Esophagus muscularis mucosa (tissue), 4 donors: ENCODE data around the gene SKIL. TPM values are rescaled to one million over a fixed set of nuclear protein-coding genes. Genes with fewer than 3 reads are reported as not detected.

Experiments
- DNase-seq: peaks from one replicate; pipeline ENCODE4 v3.0.0-alpha.2; 2017; ENCODE audit errors: extremely low spot score
- H3K27ac ChIP-seq, 4 donors: fragments of 200-600 bp; sonication (generic); replicated peaks in 1 of 4; 1 replicate in 3 of 4; 2 replicates in 1 of 4; pipeline ENCODE4 v1.5.1; 2016 to 2019; ENCODE audit warnings: mild to moderate bottlenecking in 1 of 4
- H3K27me3 ChIP-seq, 4 donors: fragments of 200-600 bp; sonication (generic); one replicate each; pipeline versions ENCODE4 v1.5.1 to v1.6.0; 2016 to 2019
- H3K36me3 ChIP-seq, 4 donors: fragments of 200-600 bp; sonication (generic); one replicate each; pipeline ENCODE4 v1.5.1; 2016 to 2019
- H3K4me1 ChIP-seq, 4 donors: fragments of 200-600 bp; sonication (generic); one replicate each; pipeline ENCODE4 v1.5.1; 2016 to 2019
- H3K4me3 ChIP-seq, 4 donors: fragments of 200-600 bp; sonication (generic); 1 replicate in 2 of 4; 2 replicates in 2 of 4; pipeline ENCODE4 v1.5.1; 2016 to 2019; ENCODE audit warnings: mild to moderate bottlenecking in 4 of 4, moderate library complexity in 1 of 4
- H3K9me3 ChIP-seq, 4 donors: fragments of 200-600 bp; sonication (generic); 1 replicate in 3 of 4; 2 replicates in 1 of 4; pipeline ENCODE4 v1.5.1; 2016 to 2019
- CTCF ChIP-seq, 3 experiments: fragments of 200-600 bp in 2 of 3; fragments of 450-650 bp in 1 of 3; sonication (generic) in 2 of 3; IDR thresholded peaks; one replicate each; pipeline ENCODE4 v1.5.1; 2017 to 2019; ENCODE audit warnings: antibody characterized with exemption in 3 of 3, mild to moderate bottlenecking in 2 of 3, moderate library complexity in 1 of 3
- EP300 ChIP-seq: sonication (generic); formaldehyde crosslinking; IDR thresholded peaks from one replicate; pipeline ENCODE4 v1.6.1; 2017; ENCODE audit warnings: antibody characterized with exemption
- POLR2A ChIP-seq: fragments of 450-650 bp; IDR thresholded peaks from one replicate; pipeline ENCODE4 v1.6.1; 2017; ENCODE audit warnings: antibody characterized with exemption, moderate library complexity, mild to moderate bottlenecking, low read depth
- POLR2AphosphoS5 ChIP-seq, 2 donors: sonication (generic); formaldehyde crosslinking; IDR thresholded peaks; one replicate each; pipeline ENCODE4 v1.6.1; 2017; ENCODE audit warnings: antibody characterized with exemption in 2 of 2
- WGBS: methylation state at CpG from one replicate; pipeline ENCODE4 v1.1.5; 2018; 5-methylcytosine and 5-hydroxymethylcytosine counted together
- intact Hi-C: fragments of 100-400 bp; cut with DNase I; formaldehyde crosslinking; loops from one replicate; pipeline ENCODE4 v1.15.1; 2023
- total RNA-seq, 4 donors: library from RNA; depleted of rRNA; stranded (reverse); fragments of >200 nt; gene quantifications; one replicate each; pipeline versions ENCODE4 v1.1.0 to v1.2.1, GENCODE V29; 2016

Gene SKIL
- total RNA-seq, result 10 to 100 TPM; 34.7 to 54.4 (median 39.5) TPM

- peak within 1 kb of the TSS; percentile 97 to 100 (median 98) for H3K27ac ChIP-seq
- H3K4me3 ChIP-seq, result peak within 1 kb of the TSS; percentile 77 to 96 (median 96)
- DNase-seq, result peak; percentile 99
- intact Hi-C loops, result loop anchor here (5.0 kb wide), 2 partner anchors 45 to 135 kb away; partner anchors contain the start of gene PRKCI
- H3K27me3 ChIP-seq, result no peaks in the 10 kb centered on the region
- H3K4me1 ChIP-seq, result peaks cover 22 to 56% (median 52%) of the 10 kb centered on the region in 4 donors
- no CpG with 5 or more reads among the region's 124 CpGs for WGBS
- peaks cover 0 to 19% (median 4%) of the 10 kb centered on the region in 4 donors for H3K36me3 ChIP-seq
- H3K9me3 ChIP-seq, result no peaks in the 10 kb centered on the region
- peak; percentile 14 for TF ChIP-seq EP300
- peak in 1 of 3 experiments; percentile 8 for TF ChIP-seq CTCF (IDR thresholded peaks at IDR 0.05)
- no peak for TF ChIP-seq POLR2A
- peak; percentile 78 to 88 for TF ChIP-seq POLR2AphosphoS5 (IDR thresholded peaks at IDR 0.05)
Measured at GRCh38 chr3:170357176-170358041, at the start of gene SKIL. Gene SKIL, plus strand, starts transcription at chr3:170357715. Its CDS starts 2,617 bp downstream, at chr3:170360332.

- H3K4me1 ChIP-seq, result peaks cover 0 to 5% (median 2%) of the 10 kb centered on the region in 4 donors
- H3K27ac ChIP-seq, result no peak overlapping the region
- DNase-seq, result no peak
- no peaks in the 10 kb centered on the region for H3K27me3 ChIP-seq
- 41% methylated on average over 1 of the region's 1 CpG for WGBS
- peaks cover 0 to 12% (median 0%) of the 10 kb centered on the region in 4 donors for H3K36me3 ChIP-seq
- no peak overlapping the region for H3K4me3 ChIP-seq
- intact Hi-C loops, result loop anchor here (5.0 kb wide), 1 partner anchor 122 kb away; no protein-coding TSS in a partner anchor
- TF ChIP-seq CTCF (IDR thresholded peaks at IDR 0.05) (no peak), POLR2A (no peak), POLR2AphosphoS5 (IDR thresholded peaks at IDR 0.05) (no peak), EP300 (no peak)
- no peaks in the 10 kb centered on the region for H3K9me3 ChIP-seq
Measured at GRCh38 chr3:170309046-170309445, 48.5 kb upstream of the SKIL start.

GRCh38 chr3:170317954-170318353 is 39.6 kb upstream of the SKIL start:
- intact Hi-C loops, result loop anchor here (10.0 kb wide), 1 partner anchor 497 kb away; no protein-coding TSS in a partner anchor
- no peaks in the 10 kb centered on the region for H3K4me1 ChIP-seq
- no peak overlapping the region for H3K4me3 ChIP-seq
- no peak for DNase-seq
- H3K27ac ChIP-seq, result no peak overlapping the region
- TF ChIP-seq POLR2AphosphoS5 (IDR thresholded peaks at IDR 0.05) (no peak), POLR2A (no peak), CTCF (IDR thresholded peaks at IDR 0.05) (no peak), EP300 (no peak)
- H3K27me3 ChIP-seq, result no peaks in the 10 kb centered on the region
- H3K9me3 ChIP-seq, result no peaks in the 10 kb centered on the region
- 82% methylated on average over 3 of the region's 3 CpGs for WGBS
- H3K36me3 ChIP-seq, result no peaks in the 10 kb centered on the region

GRCh38 chr3:170320461-170321121 is 36.9 kb upstream of the SKIL start:
- no peak for TF ChIP-seq EP300
- no peak for TF ChIP-seq POLR2AphosphoS5 (IDR thresholded peaks at IDR 0.05)
- TF ChIP-seq POLR2A, result no peak
- no peak for TF ChIP-seq CTCF (IDR thresholded peaks at IDR 0.05)
- WGBS, result 76% methylated on average over 7 of the region's 7 CpGs
- intact Hi-C loops, result no loop called here

More at GRCh38 chr3:170320461-170321121, 36.9 kb upstream of the SKIL start:
- Histone ChIP-seq H3K4me1 (no peaks in the 10 kb centered on the region), H3K4me3 (no peak overlapping the region), H3K27me3 (no peaks in the 10 kb centered on the region), H3K27ac (no peak overlapping the region), H3K9me3 (no peaks in the 10 kb centered on the region), H3K36me3 (no peaks in the 10 kb centered on the region)
- DNase-seq, result no peak
